ENCODE results near the gene TWSG1.

The TWSG1 gene

GRCh38 chr18:9321736-9322135 lies 12.8 kb upstream of the TWSG1 start:
- H3K4me3 ChIP-seq (replicated peaks; ENCODE audit: insufficient read depth, low read length), result no peak overlapping the region
- no peak overlapping the region for H3K27ac ChIP-seq (replicated peaks)
- H3K27me3 ChIP-seq (ENCODE audit: insufficient read depth, poor library complexity, severe bottlenecking), result no peaks in the 10 kb centered on the region
- DNase-seq (ENCODE audit: low read depth in 1 of 2, low spot score in 1 of 2), result no peak
- TF ChIP-seq SPI1 (IDR thresholded peaks at IDR 0.05; ENCODE audit: borderline replicate concordance, low read depth), result no peak
- no peak for TF ChIP-seq POLR2AphosphoS5 (IDR thresholded peaks at IDR 0.05; ENCODE audit: low read depth)
- TF ChIP-seq REST (IDR thresholded peaks at IDR 0.05; ENCODE audit: insufficient replicate concordance, low read depth), result no peak
- no peak for TF ChIP-seq CTCF (IDR thresholded peaks at IDR 0.05; ENCODE audit: insufficient read depth, low read length)
- no peak for TF ChIP-seq GABPA (IDR thresholded peaks at IDR 0.05; ENCODE audit: low read depth)

- no peak for DNase-seq (ENCODE audit: low read depth in 1 of 2, low spot score in 1 of 2)
Observed at GRCh38 chr18:9322744-9323143, 11.8 kb upstream of the TWSG1 start.

GRCh38 chr18:9323750-9324445 lies 10.7 kb upstream of the TWSG1 start:
- TF ChIP-seq POLR2AphosphoS5 (IDR thresholded peaks at IDR 0.05; ENCODE audit: low read depth) (no peak), GABPA (IDR thresholded peaks at IDR 0.05; ENCODE audit: low read depth) (no peak), REST (IDR thresholded peaks at IDR 0.05; ENCODE audit: insufficient replicate concordance, low read depth) (no peak), CTCF (IDR thresholded peaks at IDR 0.05; ENCODE audit: insufficient read depth, low read length) (no peak), SPI1 (IDR thresholded peaks at IDR 0.05; ENCODE audit: borderline replicate concordance, low read depth) (peak; percentile 11; the same call in 1 of the 2 replicates)
- Histone ChIP-seq H3K27ac (replicated peaks) (no peak overlapping the region), H3K4me3 (replicated peaks; ENCODE audit: insufficient read depth, low read length) (no peak overlapping the region), H3K27me3 (ENCODE audit: insufficient read depth, poor library complexity, severe bottlenecking) (no peaks in the 10 kb centered on the region)
- DNase-seq (ENCODE audit: low read depth in 1 of 2, low spot score in 1 of 2), result no peak

More at GRCh38 chr18:9322744-9323143, 11.8 kb upstream of the TWSG1 start:
- TF ChIP-seq CTCF (IDR thresholded peaks at IDR 0.05; ENCODE audit: insufficient read depth, low read length), result no peak
- Histone ChIP-seq H3K4me3 (replicated peaks; ENCODE audit: insufficient read depth, low read length) (no peak overlapping the region), H3K27ac (replicated peaks) (no peak overlapping the region), H3K27me3 (ENCODE audit: insufficient read depth, poor library complexity, severe bottlenecking) (no peaks in the 10 kb centered on the region)

GRCh38 chr18:9325716-9326115 lies 8.9 kb upstream of the TWSG1 start:
- DNase-seq (ENCODE audit: low read depth in 1 of 2, low spot score in 1 of 2), result no peak
- Histone ChIP-seq H3K27me3 (ENCODE audit: insufficient read depth, poor library complexity, severe bottlenecking) (no peaks in the 10 kb centered on the region), H3K27ac (replicated peaks) (no peak overlapping the region), H3K4me3 (replicated peaks; ENCODE audit: insufficient read depth, low read length) (no peak overlapping the region)
- no peak for TF ChIP-seq SPI1 (IDR thresholded peaks at IDR 0.05; ENCODE audit: borderline replicate concordance, low read depth)
- no peak for TF ChIP-seq REST (IDR thresholded peaks at IDR 0.05; ENCODE audit: insufficient replicate concordance, low read depth)
- no peak for TF ChIP-seq CTCF (IDR thresholded peaks at IDR 0.05; ENCODE audit: insufficient read depth, low read length)
- no peak for TF ChIP-seq GABPA (IDR thresholded peaks at IDR 0.05; ENCODE audit: low read depth)
- TF ChIP-seq POLR2AphosphoS5 (IDR thresholded peaks at IDR 0.05; ENCODE audit: low read depth), result no peak
